Stimulated activated effector memory CD8-positive, alpha-beta T cell treated with anti-CD3 and anti-CD28 coated beads, Interleukin-12 subunit alpha, Interleukin-12 subunit beta, amount 100 ng/mL, for 72 hours (primary cell): ENCODE data around the gene PACSIN2.
"Not testable (repeated sequence)": the region's sequence is repeated elsewhere in the genome, so short reads cannot be mapped to it uniquely, and the experiment has no call there.

Experiments used
- ATAC-seq: fragments of 150-1000 bp; cut with Tn5 transposase; 2 replicates; pipeline ENCODE4 v1.10.0; 2021
- DNase-seq, 2 donors: peaks; one replicate each; pipeline ENCODE4 v3.0.0; 2021 to 2022; ENCODE audit warnings: low spot score in 2 of 2
- H3K27ac Mint-ChIP-seq: one replicate; pipeline ENCODE4 v1.8.0; 2022; ENCODE audit warnings: mild to moderate bottlenecking, mixed read lengths
- H3K36me3 Mint-ChIP-seq: one replicate; pipeline ENCODE4 v1.8.0; 2022; ENCODE audit warnings: mild to moderate bottlenecking, mixed read lengths
- H3K4me1 Mint-ChIP-seq: one replicate; pipeline ENCODE4 v1.8.0; 2022; ENCODE audit warnings: mixed read lengths
- H3K4me3 Mint-ChIP-seq: one replicate; pipeline ENCODE4 v1.8.0; 2022; ENCODE audit warnings: mild to moderate bottlenecking, mixed read lengths
- H3K9me3 Mint-ChIP-seq: one replicate; pipeline ENCODE4 v1.8.0; 2022; ENCODE audit warnings: mixed read lengths

PACSIN2 gene

DNA sequence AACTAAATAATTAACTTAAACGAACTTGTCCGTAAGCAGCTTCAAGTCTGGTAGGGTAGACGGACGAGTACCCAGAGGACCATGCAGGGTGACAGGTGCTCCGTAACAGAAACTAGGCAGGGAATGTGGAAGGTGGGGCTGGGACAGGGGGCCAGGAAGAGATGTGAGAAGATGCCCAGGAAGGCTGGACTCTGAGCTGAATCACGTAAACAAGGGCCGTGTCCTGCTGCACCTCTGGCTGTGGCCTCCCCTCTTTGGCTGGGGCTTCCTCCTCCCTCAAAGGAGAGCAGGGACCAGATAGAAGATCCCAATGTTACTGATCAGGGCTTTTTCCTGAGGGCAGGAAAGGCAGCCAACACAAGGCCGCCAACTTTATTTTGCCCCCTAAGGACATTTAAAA lies 47.9 kb downstream of the PACSIN2 start:
- H3K36me3 Mint-ChIP-seq: peaks cover 15% of the 10 kb centered on the region
- DNase-seq (no peak), ATAC-seq (no peak)
- H3K4me3 Mint-ChIP-seq: no peak overlapping the region
- H3K9me3 Mint-ChIP-seq: no peaks in the 10 kb centered on the region
- H3K27ac Mint-ChIP-seq: no peak overlapping the region
- H3K4me1 Mint-ChIP-seq: peaks cover 53% of the 10 kb centered on the region

DNA sequence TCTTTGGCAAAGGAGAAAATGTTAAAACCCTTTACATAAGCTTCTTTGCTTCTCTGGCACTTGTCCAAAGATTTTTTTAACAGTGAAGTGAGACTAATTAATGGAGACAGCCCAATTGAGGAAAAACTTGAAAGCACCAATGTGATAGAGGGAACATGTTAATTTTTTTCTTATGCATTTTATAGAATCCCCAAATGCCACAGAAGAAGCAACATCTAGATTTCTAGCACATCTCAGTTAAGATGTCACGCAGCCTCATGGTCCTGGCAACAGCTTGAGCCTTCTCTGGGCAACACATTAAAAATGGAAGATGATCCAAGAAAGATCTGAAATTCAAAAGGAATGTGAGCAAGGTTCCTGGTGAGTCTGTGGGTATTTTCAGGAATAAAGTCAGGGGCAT lies 48.5 kb downstream of the PACSIN2 start:
- Mint-ChIP-seq H3K4me3 (no peak overlapping the region), H3K9me3 (no peaks in the 10 kb centered on the region), H3K36me3 (peaks cover 15% of the 10 kb centered on the region), H3K27ac (no peak overlapping the region), H3K4me1 (peaks cover 58% of the 10 kb centered on the region)
- no peak for ATAC-seq
- DNase-seq: no peak

GRCh38 chr22:42964994-42965699 lies 49.8 kb downstream of the PACSIN2 start:
- Mint-ChIP-seq H3K9me3 (no peaks in the 10 kb centered on the region), H3K4me3 (peak overlapping the region; percentile 44), H3K27ac (peak overlapping the region; percentile 84), H3K4me1 (peaks cover 63% of the 10 kb centered on the region), H3K36me3 (peaks cover 15% of the 10 kb centered on the region)
- DNase-seq (peak in 1 of 2 donors; percentile 53), ATAC-seq (peak; percentile 92)

- DNase-seq (no peak), ATAC-seq (no peak)
- H3K9me3 Mint-ChIP-seq: no peaks in the 10 kb centered on the region
- H3K4me3 Mint-ChIP-seq: no peak overlapping the region
- peaks cover 73% of the 10 kb centered on the region for H3K4me1 Mint-ChIP-seq
- no peak overlapping the region for H3K27ac Mint-ChIP-seq
- peaks cover 10% of the 10 kb centered on the region for H3K36me3 Mint-ChIP-seq
Observed at GRCh38 chr22:42963231-42963595, 51.7 kb downstream of the PACSIN2 start.

DNA sequence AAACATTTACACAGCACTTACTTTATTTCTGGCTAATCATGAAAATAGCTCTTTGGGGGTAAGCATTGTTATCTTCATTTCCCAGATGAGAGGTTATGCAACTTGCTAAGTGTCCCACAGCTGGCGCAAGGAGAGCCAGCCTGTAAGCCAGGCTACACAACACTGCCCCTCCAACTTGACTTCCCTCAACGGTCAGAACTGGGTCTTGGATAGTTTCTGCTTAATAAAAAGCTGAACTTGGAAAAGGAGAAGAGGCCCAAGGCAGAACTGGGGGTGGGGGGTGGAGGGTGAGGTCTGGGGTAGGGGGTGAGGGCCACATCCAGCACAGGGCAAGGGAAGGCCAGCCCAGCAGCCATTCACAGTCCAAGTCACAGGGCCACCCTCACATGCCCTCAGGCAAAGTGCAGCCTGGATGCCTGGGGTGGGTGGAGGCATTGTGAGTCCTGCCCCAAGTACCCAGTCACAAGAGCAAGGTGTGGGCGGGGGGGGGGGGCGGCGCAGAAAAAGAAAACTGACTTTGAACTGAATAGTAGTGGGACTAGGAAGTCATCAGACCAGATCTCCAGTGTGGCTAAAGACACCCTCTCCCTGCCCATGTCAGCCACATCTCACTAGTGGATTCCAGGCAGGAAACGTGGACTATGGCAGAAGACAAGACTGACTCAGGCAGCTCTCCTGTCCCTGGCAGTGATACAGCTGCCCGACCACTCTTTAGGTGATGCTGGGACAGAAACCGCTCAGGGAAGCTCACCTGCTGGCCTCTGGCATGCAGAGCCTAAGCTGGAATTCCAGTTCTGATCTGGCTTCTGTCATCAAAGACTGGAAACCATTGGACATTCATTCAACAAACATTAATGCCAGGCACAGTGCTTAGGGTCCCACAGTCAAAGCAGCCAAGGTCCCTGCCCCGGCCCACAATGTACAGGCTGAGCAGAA lies 52.4 kb downstream of the PACSIN2 start:
- Mint-ChIP-seq H3K36me3 (peaks cover 4% of the 10 kb centered on the region), H3K27ac (no peak overlapping the region), H3K4me3 (no peak overlapping the region), H3K9me3 (no peaks in the 10 kb centered on the region), H3K4me1 (peaks cover 73% of the 10 kb centered on the region)
- DNase-seq (no peak), ATAC-seq (no peak)

DNA sequence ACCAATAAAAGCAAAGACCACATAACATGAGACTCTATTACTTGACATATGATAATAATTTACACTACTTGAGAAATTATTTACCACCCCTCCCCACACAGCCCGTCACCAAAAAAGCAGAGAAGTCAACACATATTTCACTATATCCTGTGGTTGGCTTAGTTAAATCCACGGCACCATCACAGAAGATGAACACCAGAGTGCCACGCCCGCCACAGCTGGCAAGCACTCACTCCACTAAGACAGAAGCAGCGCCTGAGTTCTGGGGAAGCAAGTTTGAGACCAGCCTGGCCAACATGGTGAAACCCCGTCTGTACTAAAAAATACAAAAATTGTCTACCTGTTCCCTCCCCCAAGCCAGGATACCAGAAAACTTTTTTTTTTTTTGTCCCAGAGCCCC lies 53.1 kb downstream of the PACSIN2 start:
- peaks cover 73% of the 10 kb centered on the region for H3K4me1 Mint-ChIP-seq
- peaks cover 4% of the 10 kb centered on the region for H3K36me3 Mint-ChIP-seq
- no peak overlapping the region for H3K4me3 Mint-ChIP-seq
- DNase-seq: no peak
- H3K9me3 Mint-ChIP-seq: no peaks in the 10 kb centered on the region
- no peak for ATAC-seq
- H3K27ac Mint-ChIP-seq: no peak overlapping the region

DNA sequence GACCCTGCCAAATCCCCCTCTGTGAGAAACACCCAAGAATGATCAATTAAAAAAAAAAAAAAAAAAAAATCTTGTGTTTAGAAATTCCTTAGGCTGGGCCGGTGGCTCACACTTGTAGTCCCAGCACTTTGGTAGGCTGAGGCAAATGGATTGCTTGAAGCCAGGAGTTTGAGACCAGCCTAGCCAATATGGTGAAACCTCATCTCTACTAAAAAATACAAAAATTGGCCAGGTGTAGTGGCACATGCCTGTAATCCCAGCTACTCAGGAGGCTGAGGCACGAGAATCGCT lies 53.6 kb downstream of the PACSIN2 start:
- H3K4me3 Mint-ChIP-seq, H3K27ac Mint-ChIP-seq, H3K36me3 Mint-ChIP-seq, ATAC-seq, H3K9me3 Mint-ChIP-seq, DNase-seq: not testable (repeated sequence)
- H3K4me1 Mint-ChIP-seq: peaks cover 70% of the 10 kb centered on the region

DNA sequence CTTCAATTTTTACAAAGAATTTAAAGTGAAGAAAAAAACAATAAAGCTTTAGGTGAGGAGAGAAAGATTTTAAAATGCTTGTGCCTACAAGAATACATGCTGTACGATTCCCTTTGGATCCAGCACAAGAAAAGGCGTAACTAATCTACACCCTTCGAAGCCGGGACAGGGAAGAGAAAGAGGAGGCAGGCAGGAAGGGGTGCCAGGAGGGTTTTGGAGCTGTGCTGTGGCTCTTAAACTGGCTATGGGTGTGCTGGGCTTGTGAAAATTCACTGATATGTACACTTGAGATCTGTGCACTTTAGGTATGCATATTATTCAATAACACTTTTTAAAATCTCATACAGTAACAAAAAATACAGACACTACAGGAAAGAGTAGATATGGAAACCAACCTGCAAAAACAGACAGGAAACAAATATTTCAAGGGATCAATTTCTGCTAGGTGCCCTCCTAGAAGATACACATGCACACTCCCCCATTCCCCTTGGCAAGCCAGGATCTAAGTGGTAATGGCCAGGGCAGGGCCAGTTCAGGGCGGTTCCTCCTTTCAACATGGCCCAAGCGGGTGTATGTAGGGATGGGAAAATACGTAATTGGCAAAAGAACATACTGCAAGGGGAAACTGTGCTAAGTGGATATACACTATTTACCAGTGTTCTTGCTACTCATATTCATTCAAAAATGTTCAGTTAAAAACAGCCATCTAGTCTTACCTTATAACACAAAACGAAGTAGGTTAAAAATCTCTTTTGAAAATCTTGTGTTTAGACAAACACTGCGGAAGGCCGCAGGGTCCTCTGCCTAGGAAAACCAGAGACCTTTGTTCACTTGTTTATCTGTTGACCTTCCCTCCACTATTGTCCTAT lies 54.2 kb downstream of the PACSIN2 start:
- ATAC-seq: no peak
- Mint-ChIP-seq H3K4me3 (no peak overlapping the region), H3K9me3 (no peaks in the 10 kb centered on the region), H3K27ac (peak overlapping the region; percentile 51), H3K4me1 (peaks cover 66% of the 10 kb centered on the region), H3K36me3 (peaks cover 4% of the 10 kb centered on the region)
- DNase-seq: no peak

- DNase-seq (no peak), ATAC-seq (no peak)
- Mint-ChIP-seq H3K4me1 (peaks cover 59% of the 10 kb centered on the region), H3K27ac (peak overlapping the region; percentile 51), H3K4me3 (no peak overlapping the region), H3K9me3 (no peaks in the 10 kb centered on the region), H3K36me3 (no peaks in the 10 kb centered on the region)
Observed at GRCh38 chr22:42959576-42960509, 55.1 kb downstream of the PACSIN2 start.

DNA sequence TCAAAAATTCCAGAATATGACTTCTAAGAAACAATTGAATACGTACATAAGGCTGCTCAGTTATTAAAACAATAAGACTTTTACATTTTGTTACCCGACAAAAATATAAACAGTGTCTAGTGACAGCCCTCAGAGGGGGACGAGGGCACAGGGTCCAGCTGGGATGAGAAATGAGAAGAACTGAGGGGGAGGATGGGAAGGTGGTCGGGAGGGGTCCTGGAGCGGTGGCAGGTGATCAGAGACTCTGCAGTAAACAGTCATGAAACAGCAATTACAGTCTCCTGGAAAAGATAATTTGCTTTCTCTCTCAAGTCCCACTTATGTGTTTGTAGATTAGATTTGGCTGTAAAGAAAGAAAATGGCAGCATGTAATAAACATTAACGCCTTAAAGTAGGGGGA lies 56.0 kb downstream of the PACSIN2 start:
- Mint-ChIP-seq H3K27ac (no peak overlapping the region), H3K4me3 (no peak overlapping the region), H3K36me3 (no peaks in the 10 kb centered on the region), H3K9me3 (no peaks in the 10 kb centered on the region), H3K4me1 (peaks cover 50% of the 10 kb centered on the region)
- DNase-seq: no peak
- no peak for ATAC-seq

GRCh38 chr22:42957958-42958357 lies 57.0 kb downstream of the PACSIN2 start:
- H3K27ac Mint-ChIP-seq: no peak overlapping the region
- no peaks in the 10 kb centered on the region for H3K36me3 Mint-ChIP-seq
- no peak overlapping the region for H3K4me3 Mint-ChIP-seq
- ATAC-seq (no peak), DNase-seq (no peak)
- H3K9me3 Mint-ChIP-seq: no peaks in the 10 kb centered on the region
- peaks cover 41% of the 10 kb centered on the region for H3K4me1 Mint-ChIP-seq

- Mint-ChIP-seq H3K9me3 (no peaks in the 10 kb centered on the region), H3K36me3 (no peaks in the 10 kb centered on the region), H3K4me3 (no peak overlapping the region), H3K27ac (no peak overlapping the region), H3K4me1 (peaks cover 39% of the 10 kb centered on the region)
- DNase-seq (no peak), ATAC-seq (no peak)
Observed at GRCh38 chr22:42957544-42957943, 57.4 kb downstream of the PACSIN2 start.

DNA sequence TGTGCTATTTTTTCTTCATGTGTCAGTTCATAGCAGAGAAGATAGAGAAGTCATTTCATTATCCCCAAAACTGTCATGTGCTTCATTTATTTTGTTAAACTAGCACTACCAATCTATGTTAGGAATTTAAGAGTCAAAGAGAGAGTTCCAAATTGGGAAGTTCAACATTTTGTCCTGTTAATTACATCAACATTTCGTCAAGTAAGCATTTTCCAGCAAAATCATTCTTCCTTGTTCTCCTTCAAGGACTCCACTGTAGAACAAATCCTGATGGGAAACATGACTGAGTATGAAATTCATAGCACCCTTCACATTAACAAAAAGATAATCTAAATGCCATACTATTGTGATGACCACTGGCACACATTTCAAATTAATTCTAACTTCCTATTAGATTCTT lies 59.1 kb downstream of the PACSIN2 start:
- Mint-ChIP-seq H3K4me1 (peaks cover 41% of the 10 kb centered on the region), H3K36me3 (no peaks in the 10 kb centered on the region), H3K4me3 (no peak overlapping the region), H3K27ac (no peak overlapping the region), H3K9me3 (no peaks in the 10 kb centered on the region)
- DNase-seq (no peak), ATAC-seq (no peak)

DNA sequence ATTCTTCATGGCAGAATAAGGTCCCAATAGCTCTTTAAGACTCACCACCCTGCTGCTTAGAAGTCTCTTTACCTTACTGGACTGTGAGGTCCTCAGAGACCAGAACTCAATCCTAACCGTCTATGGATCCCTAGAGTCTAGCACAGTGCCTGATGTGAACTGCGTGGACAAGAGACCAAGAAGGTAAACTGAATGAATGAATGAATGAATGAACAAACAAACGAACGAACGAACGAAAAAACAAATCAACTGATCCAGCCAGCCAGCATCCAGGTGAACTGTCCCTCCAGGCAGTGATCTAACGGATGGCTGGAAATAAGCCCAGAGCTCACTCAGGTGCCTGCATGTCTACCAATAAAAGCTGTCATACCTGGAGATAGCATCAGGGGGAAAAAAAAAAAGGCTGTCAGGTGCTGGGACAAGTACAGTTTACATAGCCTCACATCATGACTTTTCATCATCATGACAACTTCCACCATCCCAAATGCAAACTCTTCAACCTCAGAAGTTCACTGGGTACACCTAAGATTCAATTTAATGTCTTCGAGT lies 59.8 kb downstream of the PACSIN2 start:
- peaks cover 35% of the 10 kb centered on the region for H3K4me1 Mint-ChIP-seq
- ATAC-seq (no peak), DNase-seq (no peak)
- no peak overlapping the region for H3K27ac Mint-ChIP-seq
- no peak overlapping the region for H3K4me3 Mint-ChIP-seq
- no peaks in the 10 kb centered on the region for H3K36me3 Mint-ChIP-seq
- no peaks in the 10 kb centered on the region for H3K9me3 Mint-ChIP-seq
